BLaER1 treated with 17β-estradiol and CSF1 and Interleukin-3, amounts not matched to agents 10 nM and 100 nM (cell line): ENCODE measurements around the gene RHOU.

Experiments used
- H3K27ac ChIP-seq, 11 experiments: shearing (Covaris generic); formaldehyde crosslinking; 2 replicates each; pipeline ENCODE4 v1.8.1; 2022
- H3K27me3 ChIP-seq, 11 experiments: shearing (Covaris generic); formaldehyde crosslinking; 2 replicates each; pipeline ENCODE4 v1.8.1; 2022
- H3K36me3 ChIP-seq, 11 experiments: shearing (Covaris generic); formaldehyde crosslinking; 2 replicates each; pipeline ENCODE4 v1.8.1; 2022
- H3K4me1 ChIP-seq, 10 experiments: shearing (Covaris generic); formaldehyde crosslinking; 2 replicates each; pipeline ENCODE4 v1.8.1; 2022
- H3K4me2 ChIP-seq, 11 experiments: shearing (Covaris generic); formaldehyde crosslinking; 2 replicates each; pipeline ENCODE4 v1.8.1; 2022
- H3K4me3 ChIP-seq, 10 experiments: shearing (Covaris generic); formaldehyde crosslinking; 2 replicates each; pipeline ENCODE4 v1.8.1; 2022
- H3K9ac ChIP-seq, 11 experiments: shearing (Covaris generic); formaldehyde crosslinking; 2 replicates each; pipeline ENCODE4 v1.8.1; 2022
- H3K9me3 ChIP-seq, 11 experiments: shearing (Covaris generic); formaldehyde crosslinking; replicated peaks in 1 of 11; 2 replicates each; pipeline ENCODE4 v1.8.1; 2022
- H4K20me1 ChIP-seq, 11 experiments: shearing (Covaris generic); formaldehyde crosslinking; 2 replicates each; pipeline ENCODE4 v1.8.1; 2022
- Cebpa-rat ChIP-seq, 11 experiments: shearing (Covaris generic); IDR thresholded peaks; 2 replicates each; pipeline ENCODE4 v1.8.1; 2022

The RHOU gene

DNA sequence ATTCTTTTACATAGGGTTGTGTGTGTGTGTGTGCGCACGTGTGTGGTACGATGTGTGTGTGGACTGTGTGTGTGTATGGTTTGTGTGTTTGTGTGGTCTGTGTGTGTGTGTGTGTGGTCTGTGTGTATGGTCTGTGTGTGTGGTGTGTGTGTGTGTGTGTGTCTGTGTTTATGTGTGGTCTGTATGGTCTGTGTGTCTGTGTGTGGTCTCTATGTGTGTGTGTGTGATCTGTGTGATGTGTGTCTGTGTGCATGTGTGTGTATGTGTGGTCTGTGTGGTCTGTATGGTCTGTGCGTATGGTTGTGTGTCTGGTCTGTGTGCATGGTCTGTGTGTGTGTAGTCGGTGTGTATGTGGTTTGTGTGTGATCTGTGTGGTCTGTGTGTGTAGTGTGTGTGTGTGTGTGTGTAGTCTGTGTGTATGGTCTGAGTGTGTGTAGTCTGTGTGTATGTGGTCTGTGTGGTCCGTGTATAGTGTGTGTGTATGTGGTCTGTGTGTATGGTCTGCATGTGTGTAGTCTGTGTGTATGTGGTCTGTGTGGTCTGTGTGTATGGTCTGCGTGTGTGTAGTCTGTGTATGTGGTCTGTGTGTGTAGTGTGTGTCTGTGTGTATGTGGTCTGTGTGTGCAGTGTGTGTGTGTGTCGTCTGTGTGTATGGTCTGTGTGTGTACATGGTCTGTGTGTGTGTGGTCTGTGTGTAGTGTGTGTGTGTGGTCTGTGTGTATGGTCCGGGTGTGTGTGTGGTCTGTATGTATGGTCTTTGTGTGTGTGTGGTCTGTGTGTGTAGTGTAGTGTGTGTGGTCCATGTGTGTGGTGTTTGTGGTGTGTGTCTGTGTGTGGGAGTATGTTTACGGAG, 46.8 kb downstream of the RHOU start:
- Histone ChIP-seq H3K4me3 (no peak overlapping the region), H3K9ac (no peak overlapping the region), H3K9me3 (no peaks in the 10 kb centered on the region), H3K4me1 (peaks cover 31 to 68% (median 56%) of the 10 kb centered on the region in 10 experiments), H4K20me1 (no peaks in the 10 kb centered on the region), H3K27ac (no peak overlapping the region), H3K36me3 (no peaks in the 10 kb centered on the region), H3K4me2 (peak overlapping the region in 9 of 11 experiments; percentile 24 to 81 (median 71); a peak in 17 of 22 replicates), H3K27me3 (no peaks in the 10 kb centered on the region)
- no peak for TF ChIP-seq Cebpa-rat (IDR thresholded peaks at IDR 0.05)

DNA sequence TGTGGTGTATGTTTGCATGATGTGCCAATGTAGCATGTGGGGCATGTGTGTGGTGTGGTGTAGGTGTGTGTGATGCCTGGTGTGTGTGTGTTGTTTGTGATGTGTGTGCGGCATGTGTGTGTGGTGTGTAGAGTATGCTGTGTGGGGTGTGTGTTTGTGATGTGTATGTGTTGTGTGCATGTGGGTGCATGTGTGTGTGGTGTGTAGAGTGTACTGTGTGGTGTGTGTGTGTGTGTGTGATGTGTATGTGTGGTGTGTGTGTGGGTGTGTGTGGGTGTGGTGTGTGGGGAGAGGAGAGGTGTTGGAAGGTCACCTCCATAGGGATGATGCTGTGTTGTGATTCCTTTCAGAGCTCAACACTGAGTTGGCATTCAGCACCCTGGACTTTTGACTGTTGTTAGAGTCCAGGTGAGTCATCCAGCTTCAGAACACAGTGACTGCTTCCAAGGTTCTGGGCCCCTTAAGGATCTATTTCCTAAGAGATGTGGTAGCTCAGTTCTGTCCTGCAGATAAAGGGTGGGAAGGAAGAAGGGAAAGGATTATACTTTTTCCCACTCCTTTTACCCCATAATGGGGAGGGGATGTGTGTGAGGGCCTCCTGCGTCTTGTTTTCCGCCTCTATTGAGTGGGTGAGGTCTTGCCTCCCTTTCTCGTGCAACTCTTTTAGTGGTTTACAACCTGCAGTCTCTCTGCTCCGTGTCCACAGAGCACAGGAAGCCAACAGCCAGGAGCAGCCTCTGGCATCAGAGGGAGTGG, 47.6 kb downstream of the RHOU start:
- H3K4me1 ChIP-seq, result peaks cover 33 to 68% (median 57%) of the 10 kb centered on the region in 10 experiments

DNA sequence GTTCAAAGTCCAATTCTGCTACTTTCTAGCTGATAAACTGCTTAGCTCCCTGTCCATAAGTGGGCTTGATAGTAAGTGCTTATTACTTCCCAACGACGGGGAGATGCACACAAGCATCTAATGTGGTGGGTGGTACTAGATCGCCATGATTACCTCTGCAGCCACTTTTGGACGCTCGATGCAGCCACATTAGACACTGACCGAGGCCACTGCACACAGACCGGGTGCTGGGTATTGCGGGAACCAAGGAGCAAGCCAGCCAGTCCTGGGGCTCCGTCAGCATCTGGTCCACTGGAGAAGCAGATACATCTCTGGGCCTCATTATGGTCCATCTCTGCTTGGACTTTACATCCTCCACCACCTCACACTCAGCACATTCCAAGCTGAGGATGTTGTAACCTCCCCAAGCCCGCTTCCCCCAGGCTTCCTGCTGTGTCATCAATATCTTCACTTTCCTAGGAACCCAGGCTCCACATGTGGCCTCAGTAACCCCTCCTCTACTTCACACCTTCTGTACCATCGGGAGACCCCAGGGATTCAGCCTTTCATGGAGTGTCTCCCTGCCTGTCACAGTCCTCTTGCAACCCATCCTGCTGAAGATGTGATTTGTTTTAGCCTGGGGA, 48.2 kb downstream of the RHOU start:
- Histone ChIP-seq H4K20me1 (no peaks in the 10 kb centered on the region), H3K27me3 (no peaks in the 10 kb centered on the region), H3K4me3 (no peak overlapping the region), H3K36me3 (no peaks in the 10 kb centered on the region), H3K9me3 (peaks cover 0 to 9% (median 1%) of the 10 kb centered on the region in 11 experiments; a peak in 10 of 22 replicates), H3K4me2 (peak overlapping the region in 6 of 11 experiments; percentile 2 to 46 (median 20); a peak in 7 of 22 replicates), H3K9ac (no peak overlapping the region), H3K27ac (no peak overlapping the region), H3K4me1 (peaks cover 27 to 64% (median 53%) of the 10 kb centered on the region in 10 experiments)
- no peak for TF ChIP-seq Cebpa-rat (IDR thresholded peaks at IDR 0.05)

More for the DNA sequence above, 47.6 kb downstream of the RHOU start:
- no peaks in the 10 kb centered on the region for H3K27me3 ChIP-seq
- H3K36me3 ChIP-seq, result no peaks in the 10 kb centered on the region
- H3K27ac ChIP-seq, result no peak overlapping the region
- no peaks in the 10 kb centered on the region for H4K20me1 ChIP-seq
- no peak overlapping the region for H3K9ac ChIP-seq
- no peak overlapping the region for H3K4me3 ChIP-seq
- no peak for TF ChIP-seq Cebpa-rat (IDR thresholded peaks at IDR 0.05)
- peak overlapping the region in 7 of 11 experiments; percentile 6 to 81 (median 46); a peak in 8 of 22 replicates for H3K4me2 ChIP-seq
- H3K9me3 ChIP-seq, result peaks cover 0 to 3% (median 0%) of the 10 kb centered on the region in 11 experiments; a peak in 4 of 22 replicates

GRCh38 chr1:228784181-228784580, 48.9 kb downstream of the RHOU start:
- Histone ChIP-seq H3K9me3 (peaks cover 0 to 14% (median 5%) of the 10 kb centered on the region in 11 experiments; a peak in 10 of 22 replicates), H3K9ac (no peak overlapping the region), H3K4me1 (peaks cover 25 to 59% (median 51%) of the 10 kb centered on the region in 10 experiments), H3K36me3 (no peaks in the 10 kb centered on the region), H3K4me2 (peak overlapping the region in 9 of 11 experiments; percentile 28 to 66 (median 56); a peak in 13 of 22 replicates), H4K20me1 (no peaks in the 10 kb centered on the region), H3K27me3 (no peaks in the 10 kb centered on the region), H3K27ac (no peak overlapping the region), H3K4me3 (no peak overlapping the region)
- no peak for TF ChIP-seq Cebpa-rat (IDR thresholded peaks at IDR 0.05)

DNA sequence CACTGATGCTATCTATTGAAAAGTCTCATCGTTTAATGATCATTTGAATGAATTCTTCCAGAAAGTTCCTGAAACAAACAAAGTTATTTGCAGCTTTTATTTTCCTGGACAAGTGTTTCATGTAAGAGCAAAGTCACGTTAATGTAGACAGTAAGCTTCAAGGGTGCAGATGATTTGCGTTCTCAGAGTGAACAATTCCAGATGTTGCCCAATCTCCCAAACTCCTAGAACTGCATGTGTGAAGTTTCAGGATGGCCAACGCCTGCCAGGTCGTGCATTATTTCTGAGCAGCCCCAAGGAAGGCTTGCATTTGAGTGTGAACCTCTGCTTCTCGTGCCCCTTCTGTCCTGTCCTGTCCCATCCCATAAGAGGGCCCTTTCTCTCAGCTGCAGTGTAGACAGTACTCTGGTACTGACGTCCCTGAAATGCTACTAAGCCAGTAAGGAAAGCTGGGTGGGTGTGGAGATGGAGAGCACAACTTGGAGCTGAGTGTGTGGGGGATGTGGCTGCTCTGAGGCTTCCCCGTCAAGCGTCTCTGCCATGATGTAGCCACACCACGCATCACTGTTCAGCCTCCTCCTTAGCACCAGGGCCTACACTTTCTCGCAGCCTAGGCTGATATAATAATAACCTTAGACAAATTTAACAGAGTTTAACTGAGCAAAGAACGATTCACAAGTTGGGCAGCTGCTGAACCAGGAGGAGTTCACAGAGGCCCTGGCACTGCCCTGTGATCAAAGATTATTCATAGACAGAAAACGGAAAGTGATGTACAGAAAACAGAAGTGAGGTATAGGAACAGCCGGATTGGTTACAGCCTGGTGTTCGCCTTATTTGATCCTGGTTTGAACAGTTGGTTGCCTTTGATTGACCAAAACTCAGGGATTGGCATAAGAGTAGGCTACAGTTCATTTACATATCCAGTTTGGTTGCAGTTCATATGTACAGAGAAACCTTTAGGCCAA, 50.4 kb downstream of the RHOU start:
- no peaks in the 10 kb centered on the region for H3K36me3 ChIP-seq
- TF ChIP-seq Cebpa-rat (IDR thresholded peaks at IDR 0.05), result no peak
- 0 out of 22 replicates have a peak overlapping the region, but pooled peaks of 1 of the 11 experiments have one; percentile 9 for H3K27ac ChIP-seq
- peak overlapping the region; percentile 44 to 69 (median 59) for H3K4me2 ChIP-seq
- no peaks in the 10 kb centered on the region for H4K20me1 ChIP-seq
- H3K4me1 ChIP-seq, result peaks cover 25 to 56% (median 48%) of the 10 kb centered on the region in 10 experiments
- H3K9ac ChIP-seq, result no peak overlapping the region
- no peak overlapping the region for H3K4me3 ChIP-seq
- peaks cover 0 to 14% (median 5%) of the 10 kb centered on the region in 11 experiments; a peak in 10 of 22 replicates for H3K9me3 ChIP-seq
- no peaks in the 10 kb centered on the region for H3K27me3 ChIP-seq

GRCh38 chr1:228786361-228787129, 51.3 kb downstream of the RHOU start:
- Histone ChIP-seq H3K9me3 (peaks cover 0 to 14% (median 5%) of the 10 kb centered on the region in 11 experiments; a peak in 10 of 22 replicates), H3K9ac (no peak overlapping the region), H4K20me1 (no peaks in the 10 kb centered on the region), H3K27ac (no peak overlapping the region), H3K4me1 (peaks cover 20 to 51% (median 43%) of the 10 kb centered on the region in 10 experiments), H3K4me2 (peak overlapping the region; percentile 44 to 69 (median 59); a peak in 20 of 22 replicates), H3K27me3 (no peaks in the 10 kb centered on the region), H3K4me3 (no peak overlapping the region), H3K36me3 (no peaks in the 10 kb centered on the region)
- TF ChIP-seq Cebpa-rat (IDR thresholded peaks at IDR 0.05), result no peak

DNA sequence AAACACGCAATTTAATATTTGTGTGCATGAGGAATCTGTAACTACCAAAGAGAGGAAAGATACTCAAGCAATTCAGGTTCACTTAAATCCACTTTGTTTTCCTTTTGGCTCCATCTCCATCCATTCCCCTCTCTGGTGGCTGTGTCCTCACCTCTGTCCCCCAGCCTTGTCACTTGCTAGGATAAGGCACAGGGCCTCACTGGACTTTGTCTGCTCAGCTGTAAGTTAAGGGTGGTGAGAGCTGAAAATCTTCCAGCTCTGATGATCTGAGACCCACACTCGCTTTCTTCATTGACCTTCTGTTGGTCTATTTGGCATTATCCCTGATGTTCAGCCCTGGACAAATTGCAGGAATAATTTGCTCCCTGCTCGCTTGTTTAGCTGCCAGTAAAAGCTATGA, 56.5 kb downstream of the RHOU start:
- Histone ChIP-seq H3K9me3 (peaks cover 2 to 26% (median 14%) of the 10 kb centered on the region in 11 experiments; a peak in 21 of 22 replicates), H4K20me1 (0 out of 22 replicates have a peak, but pooled peaks cover 0 to 3% (median 0%) of the 10 kb centered on the region in 11 experiments), H3K27me3 (no peaks in the 10 kb centered on the region), H3K27ac (no peak overlapping the region), H3K4me2 (peak overlapping the region in 9 of 11 experiments; percentile 43 to 90 (median 82); a peak in 17 of 22 replicates), H3K9ac (no peak overlapping the region), H3K4me3 (no peak overlapping the region), H3K4me1 (peaks cover 5 to 59% (median 43%) of the 10 kb centered on the region in 10 experiments), H3K36me3 (no peaks in the 10 kb centered on the region)
- TF ChIP-seq Cebpa-rat (IDR thresholded peaks at IDR 0.05), result no peak
